ENCODE results near the gene FKBP4. TPM values are rescaled to one million over a fixed set of nuclear protein-coding genes. Genes with fewer than 3 reads are reported as not detected.

Gene FKBP4
- total RNA-seq (100 to 1,000 TPM in 1 of 9 donors, 10 to 100 TPM in 8; 29.8 to 110 (median 44.6) TPM), polyA plus RNA-seq (10 to 100 TPM; 18.9 to 83.4 (median 26.5) TPM)
- long read RNA-seq, donor 1, transcript FKBP4-201 (10 exons, 3,732 nt), result major isoform, 13 of 13 reads
- long read RNA-seq, donor 1, partial matches to known transcripts, result 0 of 13 reads
- long read RNA-seq, donor 1, other reads (novel, unspliced or antisense), result 0 of 13 reads
- long read RNA-seq, donor 2, transcript FKBP4-201 (10 exons, 3,732 nt), result major isoform, 12 of 12 reads
- long read RNA-seq, donor 2, partial matches to known transcripts, result 0 of 12 reads
- long read RNA-seq, donor 2, other reads (novel, unspliced or antisense), result 0 of 12 reads
- long read RNA-seq, donor 3, transcript FKBP4-201 (10 exons, 3,732 nt), result major isoform, 12 of 12 reads
- long read RNA-seq, donor 3, partial matches to known transcripts, result 0 of 12 reads
- long read RNA-seq, donor 3, other reads (novel, unspliced or antisense), result 0 of 12 reads
- long read RNA-seq, donor 4, transcript FKBP4-201 (10 exons, 3,732 nt), result major isoform, 29 of 33 reads
- long read RNA-seq, donor 4, partial matches to known transcripts, result 1 of 33 reads
- long read RNA-seq, donor 4, other reads (novel, unspliced or antisense), result 3 of 33 reads
- long read RNA-seq, donor 5, transcript FKBP4-201 (10 exons, 3,732 nt), result major isoform, 140 of 169 reads
- long read RNA-seq, donor 5, partial matches to known transcripts, result 12 of 169 reads
- long read RNA-seq, donor 5, other reads (novel, unspliced or antisense), result 17 of 169 reads
- long read RNA-seq, donor 6, transcript FKBP4-201 (10 exons, 3,732 nt), result major isoform, 23 of 28 reads
- long read RNA-seq, donor 6, partial matches to known transcripts, result 1 of 28 reads
- long read RNA-seq, donor 6, other reads (novel, unspliced or antisense), result 4 of 28 reads
- long read RNA-seq, donor 7, transcript FKBP4-201 (10 exons, 3,732 nt), result major isoform, 6 of 6 reads
- long read RNA-seq, donor 7, partial matches to known transcripts, result 0 of 6 reads
- long read RNA-seq, donor 7, other reads (novel, unspliced or antisense), result 0 of 6 reads
- long read RNA-seq, donor 8, transcript FKBP4-201 (10 exons, 3,732 nt), result major isoform, 11 of 11 reads
- long read RNA-seq, donor 8, partial matches to known transcripts, result 0 of 11 reads
- long read RNA-seq, donor 8, other reads (novel, unspliced or antisense), result 0 of 11 reads
- long read RNA-seq, donor 9, transcript FKBP4-201 (10 exons, 3,732 nt), result major isoform, 7 of 7 reads
- long read RNA-seq, donor 9, partial matches to known transcripts, result 0 of 7 reads
- long read RNA-seq, donor 9, other reads (novel, unspliced or antisense), result 0 of 7 reads
- long read RNA-seq, donor 10, partial matches to known transcripts, result 0 of 2 reads
- long read RNA-seq, donor 10, other reads (novel, unspliced or antisense), result 0 of 2 reads

- TF ChIP-seq POLR2A (IDR thresholded peaks at IDR 0.05) (peak; percentile 77), CTCF (IDR thresholded peaks at IDR 0.05) (no peak)
- WGBS, 4 donors, result 0 to 1% (median 0%) methylated on average over 12 to 63 of the region's 63 CpGs
- peak within 1 kb of the TSS in 3 of 4 donors; percentile 42 to 84 (median 76) for H3K4me3 ChIP-seq
- H3K36me3 ChIP-seq (replicated peaks in 1 of 2), result peaks cover 0 to 23% of the 10 kb centered on the region in 2 donors
- no peaks in the 10 kb centered on the region for H3K9me3 ChIP-seq (replicated peaks in 1 of 3)
- intact Hi-C loops (cut with DNase I), result no loop called here
- DNase-seq, result peak; percentile 85 to 95 (median 90)
- H3K27ac ChIP-seq, result peak within 1 kb of the TSS in 3 of 5 donors; percentile 26 to 85 (median 84)
- H3K4me1 ChIP-seq (replicated peaks in 1 of 2), result peaks cover 19 to 24% of the 10 kb centered on the region in 2 donors
- H3K27me3 ChIP-seq, result no peaks in the 10 kb centered on the region
These were observed at the start of gene FKBP4 for GRCh38 chr12:2794736-2795289. FKBP4 (plus strand) TSS chr12:2794970; CDS start chr12:2795140, 170 bp downstream.

- Histone ChIP-seq H3K4me3 (no peak overlapping the region), H3K27ac (no peak overlapping the region), H3K36me3 (replicated peaks in 1 of 2) (no peaks in the 10 kb centered on the region), H3K27me3 (no peaks in the 10 kb centered on the region), H3K4me1 (replicated peaks in 1 of 2) (no peaks in the 10 kb centered on the region), H3K9me3 (replicated peaks in 1 of 3) (no peaks in the 10 kb centered on the region)
- DNase-seq, result no peak
- TF ChIP-seq POLR2A (IDR thresholded peaks at IDR 0.05) (no peak), CTCF (IDR thresholded peaks at IDR 0.05) (no peak)
- 41 to 54% (median 46%) methylated on average over 2 of the region's 2 CpGs for WGBS, 4 donors
- intact Hi-C loops (cut with DNase I), result no loop called here
These were observed 49.1 kb upstream of the FKBP4 start for GRCh38 chr12:2745655-2746054.

- no peak for DNase-seq
- H3K4me3 ChIP-seq, result no peak overlapping the region
- H3K36me3 ChIP-seq (replicated peaks in 1 of 2), result no peaks in the 10 kb centered on the region
- H3K4me1 ChIP-seq (replicated peaks in 1 of 2), result no peaks in the 10 kb centered on the region
- H3K27ac ChIP-seq, result no peak overlapping the region
- TF ChIP-seq CTCF (IDR thresholded peaks at IDR 0.05), result no peak
- TF ChIP-seq POLR2A (IDR thresholded peaks at IDR 0.05), result no peak
- intact Hi-C loops (cut with DNase I), result no loop called here
- H3K27me3 ChIP-seq, result no peaks in the 10 kb centered on the region
- WGBS, 4 donors, result 52 to 77% (median 69%) methylated on average over 9 to 11 of the region's 11 CpGs
- no peaks in the 10 kb centered on the region for H3K9me3 ChIP-seq (replicated peaks in 1 of 3)
These were observed 45.2 kb upstream of the FKBP4 start for GRCh38 chr12:2749580-2749979.

Measured in adrenal gland (tissue), 19 donors.